ENCODE results near the gene EME2.

Gene EME2

GRCh38 chr16:1818204-1818872, 45.7 kb downstream of the EME2 start:
- H3K4me3 ChIP-seq (ENCODE audit: low read depth in 1 of 2, low read length in 2 of 2), result no peak overlapping the region
- no peak overlapping the region for H3K4me2 ChIP-seq (ENCODE audit: insufficient read depth, low read length)
- DNase-seq, result no peak
- TF ChIP-seq CTCF (IDR thresholded peaks at IDR 0.05; ENCODE audit: borderline replicate concordance, extremely low read depth, low read length, poor library complexity, severe bottlenecking), result no peak
- TF ChIP-seq EZH2 (IDR thresholded peaks at IDR 0.05; ENCODE audit: borderline replicate concordance, low read depth, low read length, severe bottlenecking), result no peak
- H4K20me1 ChIP-seq (ENCODE audit: insufficient read depth, low read length), result peaks cover 3% of the 10 kb centered on the region
- H3K36me3 ChIP-seq (ENCODE audit: insufficient read depth, low read length), result peaks cover 79% of the 10 kb centered on the region
- H3K4me1 ChIP-seq (ENCODE audit: insufficient read depth, low read length), result no peaks in the 10 kb centered on the region
- H3K9me3 ChIP-seq (ENCODE audit: insufficient read depth, low read length, severe bottlenecking), result no peaks in the 10 kb centered on the region
- ATAC-seq (ENCODE audit: insufficient read depth, low read depth), result no peak
- H3K9ac ChIP-seq (ENCODE audit: low read depth, low read length), result no peak overlapping the region
- no peak overlapping the region for H2AFZ ChIP-seq (ENCODE audit: low read depth, low read length)
- no peak overlapping the region for H3K27ac ChIP-seq (ENCODE audit: low read length)
- peaks cover 7% of the 10 kb centered on the region; the same call in 1 of the 2 replicates for H3K79me2 ChIP-seq (ENCODE audit: insufficient read depth, low read length)
- no peaks in the 10 kb centered on the region for H3K27me3 ChIP-seq (ENCODE audit: insufficient read depth, low read length, poor library complexity)

GRCh38 chr16:1818873-1819525, 46.4 kb downstream of the EME2 start:
- peaks cover 11% of the 10 kb centered on the region for H3K79me2 ChIP-seq (ENCODE audit: insufficient read depth, low read length)
- no peak overlapping the region for H3K4me3 ChIP-seq (ENCODE audit: low read depth in 1 of 2, low read length in 2 of 2)
- no peak for ATAC-seq (ENCODE audit: insufficient read depth, low read depth)
- no peak overlapping the region for H2AFZ ChIP-seq (ENCODE audit: low read depth, low read length)
- H4K20me1 ChIP-seq (ENCODE audit: insufficient read depth, low read length), result peaks cover 7% of the 10 kb centered on the region
- H3K4me1 ChIP-seq (ENCODE audit: insufficient read depth, low read length), result peaks cover 3% of the 10 kb centered on the region; the same call in 1 of the 2 replicates
- H3K27ac ChIP-seq (ENCODE audit: low read length), result no peak overlapping the region
- peaks cover 73% of the 10 kb centered on the region for H3K36me3 ChIP-seq (ENCODE audit: insufficient read depth, low read length)
- H3K4me2 ChIP-seq (ENCODE audit: insufficient read depth, low read length), result no peak overlapping the region
- no peaks in the 10 kb centered on the region for H3K9me3 ChIP-seq (ENCODE audit: insufficient read depth, low read length, severe bottlenecking)
- no peak for DNase-seq
- H3K27me3 ChIP-seq (ENCODE audit: insufficient read depth, low read length, poor library complexity), result no peaks in the 10 kb centered on the region
- no peak overlapping the region for H3K9ac ChIP-seq (ENCODE audit: low read depth, low read length)
- TF ChIP-seq CTCF (IDR thresholded peaks at IDR 0.05; ENCODE audit: borderline replicate concordance, extremely low read depth, low read length, poor library complexity, severe bottlenecking) (no peak), EZH2 (IDR thresholded peaks at IDR 0.05; ENCODE audit: borderline replicate concordance, low read depth, low read length, severe bottlenecking) (no peak)

- ATAC-seq (ENCODE audit: insufficient read depth, low read depth) (no peak), DNase-seq (no peak)
- Histone ChIP-seq H3K4me2 (ENCODE audit: insufficient read depth, low read length) (no peak overlapping the region), H3K27ac (ENCODE audit: low read length) (no peak overlapping the region), H3K9ac (ENCODE audit: low read depth, low read length) (no peak overlapping the region), H3K4me1 (ENCODE audit: insufficient read depth, low read length) (peaks cover 9% of the 10 kb centered on the region), H3K4me3 (ENCODE audit: low read depth in 1 of 2, low read length in 2 of 2) (no peak overlapping the region), H3K27me3 (ENCODE audit: insufficient read depth, low read length, poor library complexity) (no peaks in the 10 kb centered on the region), H2AFZ (ENCODE audit: low read depth, low read length) (no peak overlapping the region), H3K36me3 (ENCODE audit: insufficient read depth, low read length) (peaks cover 72% of the 10 kb centered on the region), H4K20me1 (ENCODE audit: insufficient read depth, low read length) (peaks cover 11% of the 10 kb centered on the region), H3K79me2 (ENCODE audit: insufficient read depth, low read length) (peaks cover 17% of the 10 kb centered on the region), H3K9me3 (ENCODE audit: insufficient read depth, low read length, severe bottlenecking) (no peaks in the 10 kb centered on the region)
- no peak for TF ChIP-seq EZH2 (IDR thresholded peaks at IDR 0.05; ENCODE audit: borderline replicate concordance, low read depth, low read length, severe bottlenecking)
- TF ChIP-seq CTCF (IDR thresholded peaks at IDR 0.05; ENCODE audit: borderline replicate concordance, extremely low read depth, low read length, poor library complexity, severe bottlenecking), result no peak
These were observed 47.0 kb downstream of the EME2 start for GRCh38 chr16:1819611-1820010.
